ENCODE data around the gene VAV1. TPM values are rescaled to one million over a fixed set of nuclear protein-coding genes. Genes with fewer than 3 reads are reported as not detected.

VAV1 gene
- total and polyA plus RNA-seq, 4 donors: 0.60 to 13.3 (median 4.1) TPM

GRCh38 chr19:6802336-6803035, 30.0 kb downstream of the VAV1 start (continued):
- TF ChIP-seq EGR1 (IDR thresholded peaks at IDR 0.05; ENCODE audit: low read depth in 2 of 2): no peak
- TF ChIP-seq NR2F2 (IDR thresholded peaks at IDR 0.05): no peak
- TF ChIP-seq TAF1 (conservative IDR thresholded peaks at IDR 0.05): no peak

- H3K36me3 ChIP-seq (ENCODE audit: control insufficient read depth in 4 of 4, insufficient read depth in 3 of 4, low read depth in 1 of 4, low read length in 3 of 4): no peaks in the 10 kb centered on the region
- TF ChIP-seq SP1 (IDR thresholded peaks at IDR 0.05) (no peak), YY1 (IDR thresholded peaks at IDR 0.05) (no peak), RXRA (IDR thresholded peaks at IDR 0.05) (no peak), NR2F2 (IDR thresholded peaks at IDR 0.05) (no peak), MAX (IDR thresholded peaks at IDR 0.05) (no peak), TAF1 (conservative IDR thresholded peaks at IDR 0.05) (no peak), HNF4A (conservative IDR thresholded peaks at IDR 0.05) (no peak), EGR1 (IDR thresholded peaks at IDR 0.05; ENCODE audit: low read depth in 2 of 2) (no peak), GABPA (IDR thresholded peaks at IDR 0.05 in 1 of 2, conservative IDR thresholded peaks at IDR 0.05 in 1 of 2) (no peak), ATF3 (IDR thresholded peaks at IDR 0.05) (no peak), JUND (IDR thresholded peaks at IDR 0.05) (no peak), ZBTB33 (IDR thresholded peaks at IDR 0.05) (no peak), HNF4G (IDR thresholded peaks at IDR 0.05) (no peak), REST (IDR thresholded peaks at IDR 0.05) (no peak), FOXA1 (IDR thresholded peaks at IDR 0.05) (no peak), FOXA2 (IDR thresholded peaks at IDR 0.05) (no peak)
- no peaks in the 10 kb centered on the region for H3K9me3 ChIP-seq (ENCODE audit: control insufficient read depth in 4 of 4, low read length in 3 of 4)
- WGBS: 70% methylated on average over 8 of the region's 8 CpGs
- H3K27me3 ChIP-seq (ENCODE audit: control insufficient read depth in 4 of 4, insufficient read depth in 4 of 4, low read length in 3 of 4): peaks cover 0 to 2% (median 0%) of the 10 kb centered on the region in 4 donors
- peak overlapping the region in 1 of 2 donors; percentile 31 for H3K27ac ChIP-seq (ENCODE audit: low read depth in 1 of 2, low read length in 2 of 2)
- H3K4me3 ChIP-seq (ENCODE audit: low read depth in 1 of 3, low read length in 3 of 3): no peak overlapping the region
- peaks cover 0 to 7% (median 4%) of the 10 kb centered on the region in 4 donors for H3K4me1 ChIP-seq (ENCODE audit: control insufficient read depth in 4 of 4, insufficient read depth in 4 of 4, low read length in 3 of 4)
- DNase-seq (ENCODE audit: low spot score): no peak
- no peak overlapping the region for H3K9ac ChIP-seq (ENCODE audit: low read depth in 1 of 2, low read length in 2 of 2)
Observed at GRCh38 chr19:6803036-6803404, 30.5 kb downstream of the VAV1 start.
